SK-N-SH (cell line): ENCODE measurements around the gene PRKG1. TPM values are rescaled to one million over a fixed set of nuclear protein-coding genes. Genes with fewer than 3 reads are reported as not detected.

Source experiments
- CTCF ChIA-PET: fragments of 300-600, 350-600 bp; formaldehyde crosslinking; extraction: SDS; loops from one replicate; lab custom pipeline; 2021; lab: Yijun Ruan, JAX
- POLR2A ChIA-PET: fragments of 350-600 bp; sonication (Branson Sonifier 250); formaldehyde crosslinking; extraction: SDS; loops from one replicate; lab custom pipeline; 2020; ENCODE audit warnings: antibody characterized with exemption, inconsistent platforms; lab: Yijun Ruan, JAX
- DNase-seq: peaks from one replicate; pipeline ENCODE4 v3.0.0; 2012
- H2AFZ ChIP-seq: fragments of 200-600 bp; sonication (generic); 2 replicates; pipeline ENCODE4 v1.8.1; 2016; ENCODE audit warnings: antibody characterized with exemption, mild to moderate bottlenecking, low read depth
- H3F3A ChIP-seq: fragments of 200-600 bp; sonication (generic); replicated peaks from 2 replicates; pipeline ENCODE3; 2016; ENCODE audit warnings: antibody characterized with exemption, mild to moderate bottlenecking; ENCODE audit not compliant: insufficient read depth
- H3K27ac ChIP-seq, 2 experiments: fragments of 200-500 bp in 1 of 2; fragments of 200-600 bp in 1 of 2; sonication (Bioruptor generic) in 1 of 2; sonication (generic), shearing (Covaris generic) in 1 of 2; 2 replicates each; pipeline versions ENCODE4 v1.5.1 to v1.6.1; 2014 to 2016; ENCODE audit warnings: low read depth in 2 of 2, inconsistent platforms in 1 of 2, low read length in 1 of 2, mild to moderate bottlenecking in 1 of 2, mixed read lengths in 1 of 2
- H3K27me3 ChIP-seq: fragments of 200-600 bp; sonication (generic), shearing (Covaris generic); 2 replicates; pipeline ENCODE4 v1.6.1; 2016; ENCODE audit warnings: mixed run types; ENCODE audit not compliant: insufficient read depth
- H3K36me3 ChIP-seq, 2 experiments: fragments of 200-500 bp in 1 of 2; fragments of 200-600 bp in 1 of 2; sonication (Bioruptor generic) in 1 of 2; sonication (generic) in 1 of 2; replicated peaks in 1 of 2; 2 replicates each; pipeline versions ENCODE3 to v1.5.1; 2014 to 2016; ENCODE audit warnings: low read length in 1 of 2, mild to moderate bottlenecking in 1 of 2; ENCODE audit not compliant: insufficient read depth in 2 of 2, control insufficient read depth in 1 of 2
- H3K4me1 ChIP-seq, 2 experiments: fragments of 200-500 bp in 1 of 2; fragments of 200-600 bp in 1 of 2; sonication (Bioruptor generic) in 1 of 2; sonication (generic), shearing (Covaris generic) in 1 of 2; 2 replicates each; pipeline versions ENCODE4 v1.5.1 to v1.6.1; 2014 to 2016; ENCODE audit warnings: low read depth in 1 of 2, low read length in 1 of 2, mixed run types in 1 of 2; ENCODE audit not compliant: insufficient read depth in 2 of 2, control insufficient read depth in 1 of 2
- H3K4me2 ChIP-seq: fragments of 200-600 bp; sonication (generic), shearing (Covaris generic); 2 replicates; pipeline ENCODE4 v1.6.1; 2017; ENCODE audit warnings: mixed run types
- H3K4me3 ChIP-seq, 2 experiments: fragments of 200-500 bp in 1 of 2; fragments of 200-600 bp in 1 of 2; sonication (Bioruptor generic) in 1 of 2; sonication (generic), shearing (Covaris generic) in 1 of 2; 2 replicates each; pipeline versions ENCODE4 v1.5.1 to v1.8.1; 2014 to 2016; ENCODE audit warnings: low read depth in 2 of 2, inconsistent platforms in 1 of 2, low read length in 1 of 2, mild to moderate bottlenecking in 1 of 2, mixed read lengths in 1 of 2, moderate library complexity in 1 of 2
- H3K79me2 ChIP-seq: fragments of 200-600 bp; sonication (generic); 2 replicates; pipeline ENCODE4 v1.8.1; 2017; ENCODE audit warnings: mild to moderate bottlenecking; ENCODE audit not compliant: insufficient read depth
- H3K9ac ChIP-seq: fragments of 200-600 bp; sonication (generic); 2 replicates; pipeline ENCODE4 v1.6.1; 2017; ENCODE audit warnings: mixed run types
- H3K9me2 ChIP-seq: fragments of 200-600 bp; sonication (generic); 2 replicates; pipeline ENCODE4 v1.6.1; 2017; ENCODE audit warnings: mixed run types
- H3K9me3 ChIP-seq: fragments of 200-600 bp; sonication (generic); 2 replicates; pipeline ENCODE4 v1.6.1; 2017; ENCODE audit warnings: mixed run types, mild to moderate bottlenecking, moderate library complexity
- H4K20me1 ChIP-seq: fragments of 200-600 bp; sonication (generic); 2 replicates; pipeline ENCODE4 v1.6.1; 2017; ENCODE audit warnings: mild to moderate bottlenecking, mixed run types; ENCODE audit not compliant: insufficient read depth
- EP300 ChIP-seq, 2 experiments: IDR thresholded peaks; 2 replicates each; pipeline versions ENCODE4 v1.4.0 to v1.6.1; 2012; ENCODE audit warnings: borderline replicate concordance in 1 of 2, low read depth in 1 of 2, low read length in 1 of 2
- FOSL2 ChIP-seq: IDR thresholded peaks from 2 replicates; pipeline ENCODE4 v1.4.0; 2012; ENCODE audit warnings: low read depth, mild to moderate bottlenecking, moderate library complexity, borderline replicate concordance
- FOXJ3 ChIP-seq: sonication (generic); formaldehyde crosslinking; IDR thresholded peaks from 2 replicates; pipeline ENCODE4 v1.5.1; 2020; ENCODE audit warnings: mild to moderate bottlenecking, missing genetic modification reagents
- GABPA ChIP-seq: IDR thresholded peaks from 2 replicates; pipeline ENCODE4 v1.4.0; 2012; ENCODE audit warnings: low read depth, mild to moderate bottlenecking
- JUND ChIP-seq: IDR thresholded peaks from 2 replicates; pipeline ENCODE4 v1.4.0; 2012
- MEF2A ChIP-seq: IDR thresholded peaks from 2 replicates; pipeline ENCODE4 v1.4.0; 2012; ENCODE audit warnings: low read depth, borderline replicate concordance
- NRF1 ChIP-seq: IDR thresholded peaks from 2 replicates; pipeline ENCODE4 v1.6.1; 2012; ENCODE audit warnings: low read depth, mild to moderate bottlenecking, low read length
- POLR2AphosphoS5 ChIP-seq: IDR thresholded peaks from 2 replicates; pipeline ENCODE4 v1.6.1; 2012; ENCODE audit warnings: low read depth, low read length
- RAD21 ChIP-seq: IDR thresholded peaks from 2 replicates; pipeline ENCODE4 v1.6.1; 2012; ENCODE audit warnings: mild to moderate bottlenecking, low read length
- RCOR1 ChIP-seq: fragments of 150-350 bp; IDR thresholded peaks from 2 replicates; pipeline ENCODE4 v1.6.1; 2017; ENCODE audit warnings: antibody characterized with exemption, low read length
- REST ChIP-seq: IDR thresholded peaks from 2 replicates; pipeline ENCODE4 v1.6.1; 2012; ENCODE audit warnings: mild to moderate bottlenecking, low read depth, low read length, moderate library complexity
- RFX5 ChIP-seq: IDR thresholded peaks from 2 replicates; pipeline ENCODE4 v1.6.1; 2012; ENCODE audit warnings: mild to moderate bottlenecking, improper control_type of control experiment, low read length
- RXRA ChIP-seq: IDR thresholded peaks from 2 replicates; pipeline ENCODE4 v1.4.0; 2012; ENCODE audit warnings: low read depth, mild to moderate bottlenecking, borderline replicate concordance
- SIN3A ChIP-seq: IDR thresholded peaks from 2 replicates; pipeline ENCODE4 v1.6.1; 2012; ENCODE audit warnings: low read depth, mild to moderate bottlenecking, low read length, moderate library complexity, borderline replicate concordance
- SMC3 ChIP-seq: IDR thresholded peaks from 2 replicates; pipeline ENCODE4 v1.6.1; 2012; ENCODE audit warnings: low read depth, low read length, improper control_type of control experiment
- TCF12 ChIP-seq: IDR thresholded peaks from 2 replicates; pipeline ENCODE4 v1.4.0; 2012
- TEAD4 ChIP-seq: IDR thresholded peaks from 2 replicates; pipeline ENCODE4 v1.4.0; 2012; ENCODE audit warnings: mild to moderate bottlenecking, borderline replicate concordance; ENCODE audit not compliant: insufficient read depth
- WGBS: methylation state at CpG from one replicate; pipeline ENCODE4 v1.1.6; 2017; ENCODE audit warnings: low lambda C conversion rate; 5-methylcytosine and 5-hydroxymethylcytosine counted together
- polyA plus RNA-seq, 3 experiments: library from polyadenylated mRNA; depleted of rRNA; stranded (reverse); fragments of >200 nt; gene quantifications; 2 replicates each; pipeline ENCODE4 v1.2.3, GENCODE V29; 2012
- TF ChIP-seq, protein P1 (sequence below): fragments of 200-600 bp; sonication (generic); IDR thresholded peaks from 2 replicates; pipeline ENCODE4 v1.6.1; 2017; ENCODE audit warnings: antibody characterized with exemption, mild to moderate bottlenecking, moderate library complexity
- TF ChIP-seq, protein P2 (sequence below): fragments of 150-350 bp; IDR thresholded peaks from 2 replicates; pipeline ENCODE4 v1.6.1; 2016; ENCODE audit warnings: mild to moderate bottlenecking, low read depth, low read length

Gene PRKG1
- polyA plus RNA-seq, 1 of the 3 experiments (the other 2 are of a cell fraction), result 4.1 TPM

DNA sequence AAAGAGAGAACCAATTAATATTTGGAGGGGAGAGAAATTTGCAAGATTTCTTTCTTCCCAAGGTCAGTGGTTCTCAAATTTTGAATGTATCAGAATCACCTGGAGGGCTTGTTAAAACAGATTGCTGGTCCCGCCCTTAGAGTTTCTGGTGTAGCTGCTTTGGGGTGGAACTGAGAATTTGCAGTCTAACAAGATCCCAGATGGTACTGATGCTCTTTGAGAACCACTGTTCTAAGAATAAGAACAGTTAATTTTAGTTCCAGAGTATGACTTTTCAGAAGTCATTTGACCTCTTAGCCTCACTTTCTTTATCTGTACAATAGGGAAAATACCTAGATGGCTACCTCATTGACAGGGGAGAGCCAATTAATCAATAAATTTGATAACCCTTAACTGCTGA, 161.6 kb downstream of the PRKG1 start:
- Histone ChIP-seq H3K4me1 (peaks cover 0 to 13% of the 10 kb centered on the region in 2 experiments; a peak in 2 of 4 replicates), H3K9me3 (no peaks in the 10 kb centered on the region), H3K79me2 (no peaks in the 10 kb centered on the region), H3K27ac (no peak overlapping the region), H4K20me1 (no peaks in the 10 kb centered on the region), H3K9me2 (no peaks in the 10 kb centered on the region), H3K4me3 (no peak overlapping the region), H3K27me3 (no peaks in the 10 kb centered on the region), H3K36me3 (no peaks in the 10 kb centered on the region), H3K4me2 (no peak overlapping the region), H3F3A (no peaks in the 10 kb centered on the region), H3K9ac (no peak overlapping the region), H2AFZ (no peak overlapping the region)
- ChIA-PET CTCF (interaction anchor here (0.9 to 1.2 kb wide), 2 partner anchors 72 to 127 kb away, joined by 3 read pairs; no protein-coding TSS in a partner anchor), POLR2A (no interaction called here)
- no peak for TF ChIP-seq RXRA
- no peak for TF ChIP-seq JUND
- TF ChIP-seq FOSL2, result no peak
- TF ChIP-seq, protein P1, sequence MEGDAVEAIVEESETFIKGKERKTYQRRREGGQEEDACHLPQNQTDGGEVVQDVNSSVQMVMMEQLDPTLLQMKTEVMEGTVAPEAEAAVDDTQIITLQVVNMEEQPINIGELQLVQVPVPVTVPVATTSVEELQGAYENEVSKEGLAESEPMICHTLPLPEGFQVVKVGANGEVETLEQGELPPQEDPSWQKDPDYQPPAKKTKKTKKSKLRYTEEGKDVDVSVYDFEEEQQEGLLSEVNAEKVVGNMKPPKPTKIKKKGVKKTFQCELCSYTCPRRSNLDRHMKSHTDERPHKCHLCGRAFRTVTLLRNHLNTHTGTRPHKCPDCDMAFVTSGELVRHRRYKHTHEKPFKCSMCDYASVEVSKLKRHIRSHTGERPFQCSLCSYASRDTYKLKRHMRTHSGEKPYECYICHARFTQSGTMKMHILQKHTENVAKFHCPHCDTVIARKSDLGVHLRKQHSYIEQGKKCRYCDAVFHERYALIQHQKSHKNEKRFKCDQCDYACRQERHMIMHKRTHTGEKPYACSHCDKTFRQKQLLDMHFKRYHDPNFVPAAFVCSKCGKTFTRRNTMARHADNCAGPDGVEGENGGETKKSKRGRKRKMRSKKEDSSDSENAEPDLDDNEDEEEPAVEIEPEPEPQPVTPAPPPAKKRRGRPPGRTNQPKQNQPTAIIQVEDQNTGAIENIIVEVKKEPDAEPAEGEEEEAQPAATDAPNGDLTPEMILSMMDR, result no peak
- no peak for DNase-seq
- WGBS, result 86% methylated on average over 1 of the region's 1 CpG

DNA sequence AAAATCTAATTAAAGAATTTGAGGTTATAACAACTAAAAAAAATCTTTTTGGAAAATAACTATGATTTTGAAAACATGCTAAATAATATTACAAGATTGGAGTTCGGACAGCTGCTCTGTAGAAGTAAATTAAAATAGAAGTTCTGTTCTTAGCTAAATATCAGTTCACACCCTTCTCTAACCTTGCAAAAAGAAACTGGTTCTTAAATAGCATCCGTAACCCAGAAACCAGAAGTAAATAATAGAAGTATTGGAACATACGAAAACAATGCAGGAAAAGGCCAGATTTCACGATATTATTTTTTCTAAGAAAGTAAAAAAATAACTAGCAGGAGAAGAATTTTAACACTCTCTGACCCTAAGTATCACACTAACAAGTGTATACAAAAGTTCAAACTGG, 164.7 kb downstream of the PRKG1 start:
- H3K9me2 ChIP-seq, result no peaks in the 10 kb centered on the region
- no peaks in the 10 kb centered on the region for H3K27me3 ChIP-seq
- no peak overlapping the region for H3K4me3 ChIP-seq
- no peaks in the 10 kb centered on the region for H3K79me2 ChIP-seq
- POLR2A ChIA-PET, result no interaction called here
- H3K27ac ChIP-seq, result no peak overlapping the region
- 89% methylated on average over 4 of the region's 4 CpGs for WGBS
- TF ChIP-seq NRF1 (no peak), RFX5 (no peak), SIN3A (no peak), RAD21 (no peak), MEF2A (no peak), FOXJ3 (CRISPR knock-in tag) (no peak), GABPA (no peak), POLR2AphosphoS5 (no peak), RCOR1 (no peak)
- CTCF ChIA-PET, result no interaction called here
- peaks cover 0 to 4% of the 10 kb centered on the region in 2 experiments; a peak in 2 of 4 replicates for H3K4me1 ChIP-seq
- DNase-seq, result no peak
- H2AFZ ChIP-seq, result no peak overlapping the region
- H3F3A ChIP-seq, result no peaks in the 10 kb centered on the region
- no peaks in the 10 kb centered on the region for H3K9me3 ChIP-seq
- H4K20me1 ChIP-seq, result no peaks in the 10 kb centered on the region
- no peak overlapping the region for H3K4me2 ChIP-seq
- H3K36me3 ChIP-seq, result no peaks in the 10 kb centered on the region
- no peak overlapping the region for H3K9ac ChIP-seq

DNA sequence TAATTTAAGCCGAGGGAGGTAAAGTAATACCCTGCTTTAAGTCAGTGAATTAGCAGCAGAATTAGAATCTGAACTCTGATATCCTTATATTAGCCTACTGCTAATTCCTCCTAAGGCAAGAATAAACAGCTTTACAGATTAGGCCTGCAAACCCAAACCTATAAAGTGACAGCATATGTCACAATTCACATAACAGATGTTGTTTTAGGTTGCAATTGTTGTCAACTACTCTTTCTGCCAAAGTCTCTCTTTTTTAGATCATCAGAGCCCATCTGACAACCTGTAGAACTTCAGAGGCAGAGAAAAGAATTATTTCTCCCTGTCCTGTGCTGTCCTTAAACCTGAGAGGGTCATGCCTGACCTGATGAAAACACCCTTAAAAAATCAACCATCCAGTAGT, 167.2 kb downstream of the PRKG1 start:
- no peaks in the 10 kb centered on the region for H3K9me3 ChIP-seq
- CTCF ChIA-PET, result no interaction called here
- no peaks in the 10 kb centered on the region for H3K36me3 ChIP-seq
- H3K27ac ChIP-seq, result no peak overlapping the region
- DNase-seq, result no peak
- H2AFZ ChIP-seq, result no peak overlapping the region
- H3K9ac ChIP-seq, result no peak overlapping the region
- WGBS, result 67% methylated on average over 1 of the region's 1 CpG
- POLR2A ChIA-PET, result no interaction called here
- H4K20me1 ChIP-seq, result no peaks in the 10 kb centered on the region
- H3K4me3 ChIP-seq, result no peak overlapping the region
- no peaks in the 10 kb centered on the region for H3K79me2 ChIP-seq
- no peaks in the 10 kb centered on the region for H3K9me2 ChIP-seq
- no peaks in the 10 kb centered on the region for H3K27me3 ChIP-seq
- no peaks in the 10 kb centered on the region for H3F3A ChIP-seq
- no peak overlapping the region for H3K4me2 ChIP-seq
- H3K4me1 ChIP-seq, result peaks cover 0 to 27% of the 10 kb centered on the region in 2 experiments; a peak in 2 of 4 replicates
- no peak for TF ChIP-seq GABPA
- no peak for TF ChIP-seq TEAD4
- no peak for TF ChIP-seq EP300 (IDR thresholded peaks at IDR 0.05; ENCODE audit: borderline replicate concordance in 1 of 2, low read depth in 1 of 2, low read length in 1 of 2)
- no peak for TF ChIP-seq REST
- TF ChIP-seq SMC3, result no peak
- no peak for TF ChIP-seq TCF12
- TF ChIP-seq, protein P2, sequence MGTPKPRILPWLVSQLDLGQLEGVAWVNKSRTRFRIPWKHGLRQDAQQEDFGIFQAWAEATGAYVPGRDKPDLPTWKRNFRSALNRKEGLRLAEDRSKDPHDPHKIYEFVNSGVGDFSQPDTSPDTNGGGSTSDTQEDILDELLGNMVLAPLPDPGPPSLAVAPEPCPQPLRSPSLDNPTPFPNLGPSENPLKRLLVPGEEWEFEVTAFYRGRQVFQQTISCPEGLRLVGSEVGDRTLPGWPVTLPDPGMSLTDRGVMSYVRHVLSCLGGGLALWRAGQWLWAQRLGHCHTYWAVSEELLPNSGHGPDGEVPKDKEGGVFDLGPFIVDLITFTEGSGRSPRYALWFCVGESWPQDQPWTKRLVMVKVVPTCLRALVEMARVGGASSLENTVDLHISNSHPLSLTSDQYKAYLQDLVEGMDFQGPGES, result no peak
